ENCODE data around the gene SLC2A11. TPM values are rescaled to one million over a fixed set of nuclear protein-coding genes. Genes with fewer than 3 reads are reported as not detected.

Gene SLC2A11
- total and polyA plus RNA-seq, 4 donors = 3.4 to 9.0 (median 4.3) TPM

- TF ChIP-seq GABPA (IDR thresholded peaks at IDR 0.05 in 1 of 2, conservative IDR thresholded peaks at IDR 0.05 in 1 of 2) (no peak), EGR1 (IDR thresholded peaks at IDR 0.05; ENCODE audit: low read depth in 2 of 2) (no peak), FOXA2 (IDR thresholded peaks at IDR 0.05) (no peak), JUND (IDR thresholded peaks at IDR 0.05) (no peak), HNF4G (IDR thresholded peaks at IDR 0.05) (no peak), ATF3 (IDR thresholded peaks at IDR 0.05) (no peak), FOXA1 (IDR thresholded peaks at IDR 0.05) (no peak), RXRA (IDR thresholded peaks at IDR 0.05) (no peak), TAF1 (conservative IDR thresholded peaks at IDR 0.05) (no peak), CTCF (IDR thresholded peaks at IDR 0.05; ENCODE audit: low read depth, low read length, missing input control) (no peak), SP1 (IDR thresholded peaks at IDR 0.05) (no peak), HNF4A (conservative IDR thresholded peaks at IDR 0.05) (no peak), NR2F2 (IDR thresholded peaks at IDR 0.05) (no peak)
- H3K9ac ChIP-seq (ENCODE audit: low read depth in 1 of 2, low read length in 2 of 2) = no peak overlapping the region
- WGBS = 71% methylated on average over 8 of the region's 8 CpGs
- H3K27me3 ChIP-seq (ENCODE audit: control insufficient read depth in 4 of 4, insufficient read depth in 4 of 4, low read length in 3 of 4) = no peaks in the 10 kb centered on the region
- H3K4me1 ChIP-seq (ENCODE audit: control insufficient read depth in 4 of 4, insufficient read depth in 4 of 4, low read length in 3 of 4) = peaks cover 7 to 22% (median 14%) of the 10 kb centered on the region in 4 donors
- H3K4me3 ChIP-seq (ENCODE audit: low read depth in 1 of 3, low read length in 3 of 3) = no peak overlapping the region
- no peak for DNase-seq (ENCODE audit: low spot score)
- H3K27ac ChIP-seq (ENCODE audit: low read depth in 1 of 2, low read length in 2 of 2) = no peak overlapping the region
- H3K36me3 ChIP-seq (ENCODE audit: control insufficient read depth in 4 of 4, insufficient read depth in 3 of 4, low read depth in 1 of 4, low read length in 3 of 4) = peaks cover 0 to 9% (median 5%) of the 10 kb centered on the region in 4 donors
- no peaks in the 10 kb centered on the region for H3K9me3 ChIP-seq (ENCODE audit: control insufficient read depth in 4 of 4, low read length in 3 of 4)
These were observed 40.6 kb downstream of the SLC2A11 start for GRCh38 chr22:23898006-23898974.

- H3K27ac ChIP-seq (ENCODE audit: low read depth in 1 of 2, low read length in 2 of 2) = no peak overlapping the region
These were observed 41.5 kb downstream of the SLC2A11 start for GRCh38 chr22:23899042-23899745.

More at GRCh38 chr22:23899042-23899745, 41.5 kb downstream of the SLC2A11 start:
- no peaks in the 10 kb centered on the region for H3K27me3 ChIP-seq (ENCODE audit: control insufficient read depth in 4 of 4, insufficient read depth in 4 of 4, low read length in 3 of 4)
- H3K9me3 ChIP-seq (ENCODE audit: control insufficient read depth in 4 of 4, low read length in 3 of 4) = no peaks in the 10 kb centered on the region
- no peak overlapping the region for H3K9ac ChIP-seq (ENCODE audit: low read depth in 1 of 2, low read length in 2 of 2)
- TF ChIP-seq NR2F2 (IDR thresholded peaks at IDR 0.05) (no peak), CTCF (IDR thresholded peaks at IDR 0.05; ENCODE audit: low read depth, low read length, missing input control) (no peak), GABPA (IDR thresholded peaks at IDR 0.05 in 1 of 2, conservative IDR thresholded peaks at IDR 0.05 in 1 of 2) (no peak), REST (IDR thresholded peaks at IDR 0.05) (no peak), TAF1 (conservative IDR thresholded peaks at IDR 0.05) (no peak), JUND (IDR thresholded peaks at IDR 0.05) (no peak), ATF3 (IDR thresholded peaks at IDR 0.05) (no peak), FOXA2 (IDR thresholded peaks at IDR 0.05) (no peak), RAD21 (IDR thresholded peaks at IDR 0.05) (no peak)
- H3K4me3 ChIP-seq (ENCODE audit: low read depth in 1 of 3, low read length in 3 of 3) = no peak overlapping the region
- 90% methylated on average over 6 of the region's 6 CpGs for WGBS
- peaks cover 0 to 9% (median 5%) of the 10 kb centered on the region in 4 donors for H3K36me3 ChIP-seq (ENCODE audit: control insufficient read depth in 4 of 4, insufficient read depth in 3 of 4, low read depth in 1 of 4, low read length in 3 of 4)
- H3K4me1 ChIP-seq (ENCODE audit: control insufficient read depth in 4 of 4, insufficient read depth in 4 of 4, low read length in 3 of 4) = peaks cover 2 to 14% (median 8%) of the 10 kb centered on the region in 4 donors
- DNase-seq (ENCODE audit: low spot score) = no peak

Measured in liver (tissue), 9 donors.